Jurkat, Clone E6-1 (cell line): ENCODE results near the gene PHACTR1.

ENCODE experiments used
- DNase-seq: peaks from one replicate; pipeline ENCODE4 v3.0.0-alpha.2; 2011; ENCODE audit warnings: low read depth, low spot score
- H3K4me3 ChIP-seq: 2 replicates; pipeline ENCODE4 v1.5.1; 2011; ENCODE audit warnings: mild to moderate bottlenecking, low read length, control low read depth, moderate library complexity

Gene PHACTR1

GRCh38 chr6:12962987-12963386 lies 246.4 kb downstream of the PHACTR1 start:
- H3K4me3 ChIP-seq = no peak overlapping the region
- DNase-seq = no peak

GRCh38 chr6:12963567-12963966 lies 247.0 kb downstream of the PHACTR1 start:
- no peak overlapping the region for H3K4me3 ChIP-seq
- DNase-seq = no peak

- DNase-seq = no peak
- no peak overlapping the region for H3K4me3 ChIP-seq
Observed at GRCh38 chr6:12967686-12968085, 251.1 kb downstream of the PHACTR1 start.

GRCh38 chr6:12968290-12968689 lies 251.7 kb downstream of the PHACTR1 start:
- H3K4me3 ChIP-seq = no peak overlapping the region
- DNase-seq = no peak

GRCh38 chr6:12968839-12969558 lies 252.4 kb downstream of the PHACTR1 start:
- H3K4me3 ChIP-seq = no peak overlapping the region
- no peak for DNase-seq

GRCh38 chr6:12969966-12970365 lies 253.4 kb downstream of the PHACTR1 start:
- no peak overlapping the region for H3K4me3 ChIP-seq
- no peak for DNase-seq

GRCh38 chr6:12973386-12973785 lies 256.8 kb downstream of the PHACTR1 start:
- DNase-seq = no peak
- H3K4me3 ChIP-seq = no peak overlapping the region

GRCh38 chr6:12974551-12974950 lies 258.0 kb downstream of the PHACTR1 start:
- no peak for DNase-seq
- no peak overlapping the region for H3K4me3 ChIP-seq

- no peak overlapping the region for H3K4me3 ChIP-seq
- no peak for DNase-seq
Observed at GRCh38 chr6:12976366-12976765, 259.8 kb downstream of the PHACTR1 start.

- no peak for DNase-seq
- no peak overlapping the region for H3K4me3 ChIP-seq
Observed at GRCh38 chr6:12977206-12977605, 260.6 kb downstream of the PHACTR1 start.

GRCh38 chr6:12977806-12978205 lies 261.2 kb downstream of the PHACTR1 start:
- DNase-seq = no peak
- no peak overlapping the region for H3K4me3 ChIP-seq

GRCh38 chr6:12980741-12981140 lies 264.2 kb downstream of the PHACTR1 start:
- no peak for DNase-seq
- H3K4me3 ChIP-seq = no peak overlapping the region

GRCh38 chr6:12984776-12985175 lies 268.2 kb downstream of the PHACTR1 start:
- DNase-seq = no peak

GRCh38 chr6:12987783-12988182 lies 271.2 kb downstream of the PHACTR1 start:
- DNase-seq = no peak
- H3K4me3 ChIP-seq = no peak overlapping the region

More at GRCh38 chr6:12984776-12985175, 268.2 kb downstream of the PHACTR1 start:
- H3K4me3 ChIP-seq = no peak overlapping the region

- H3K4me3 ChIP-seq = no peak overlapping the region
- no peak for DNase-seq
Observed at GRCh38 chr6:12990162-12990561, 273.6 kb downstream of the PHACTR1 start.

GRCh38 chr6:12991435-12991834 lies 274.9 kb downstream of the PHACTR1 start:
- no peak for DNase-seq
- H3K4me3 ChIP-seq = no peak overlapping the region

- DNase-seq = no peak
- no peak overlapping the region for H3K4me3 ChIP-seq
Observed at GRCh38 chr6:12992770-12993169, 276.2 kb downstream of the PHACTR1 start.

GRCh38 chr6:12993283-12993898 lies 276.8 kb downstream of the PHACTR1 start:
- no peak for DNase-seq
- no peak overlapping the region for H3K4me3 ChIP-seq

- H3K4me3 ChIP-seq = no peak overlapping the region
- DNase-seq = no peak
Observed at GRCh38 chr6:12995419-12995818, 278.9 kb downstream of the PHACTR1 start.

- DNase-seq = no peak
- H3K4me3 ChIP-seq = no peak overlapping the region
Observed at GRCh38 chr6:13000537-13000936, 284.0 kb downstream of the PHACTR1 start.

GRCh38 chr6:13001927-13002326 lies 285.4 kb downstream of the PHACTR1 start:
- no peak overlapping the region for H3K4me3 ChIP-seq
- no peak for DNase-seq
